Coronary artery (tissue), 2 donors: Measurements from ENCODE around the gene POGLUT2.

Experiments
- DNase-seq: peaks from one replicate; pipeline ENCODE4 v3.0.0-alpha.2; 2017; ENCODE audit warnings: low spot score
- H3K27ac ChIP-seq, 2 donors: fragments of 200-600 bp; sonication (generic); one replicate each; pipeline ENCODE4 v1.5.1; 2016 to 2019
- H3K4me3 ChIP-seq: fragments of 200-600 bp; sonication (generic); 2 replicates; pipeline ENCODE4 v1.5.1; 2016; ENCODE audit warnings: mild to moderate bottlenecking, moderate library complexity
- TF ChIP-seq, protein P1 (sequence below): fragments of 200-600 bp; sonication (generic); IDR thresholded peaks from one replicate; pipeline ENCODE4 v1.5.1; 2019; ENCODE audit warnings: antibody characterized with exemption

POGLUT2 gene

GRCh38 chr13:102805680-102806079 is 6.9 kb upstream of the POGLUT2 start:
- TF ChIP-seq, protein P1, sequence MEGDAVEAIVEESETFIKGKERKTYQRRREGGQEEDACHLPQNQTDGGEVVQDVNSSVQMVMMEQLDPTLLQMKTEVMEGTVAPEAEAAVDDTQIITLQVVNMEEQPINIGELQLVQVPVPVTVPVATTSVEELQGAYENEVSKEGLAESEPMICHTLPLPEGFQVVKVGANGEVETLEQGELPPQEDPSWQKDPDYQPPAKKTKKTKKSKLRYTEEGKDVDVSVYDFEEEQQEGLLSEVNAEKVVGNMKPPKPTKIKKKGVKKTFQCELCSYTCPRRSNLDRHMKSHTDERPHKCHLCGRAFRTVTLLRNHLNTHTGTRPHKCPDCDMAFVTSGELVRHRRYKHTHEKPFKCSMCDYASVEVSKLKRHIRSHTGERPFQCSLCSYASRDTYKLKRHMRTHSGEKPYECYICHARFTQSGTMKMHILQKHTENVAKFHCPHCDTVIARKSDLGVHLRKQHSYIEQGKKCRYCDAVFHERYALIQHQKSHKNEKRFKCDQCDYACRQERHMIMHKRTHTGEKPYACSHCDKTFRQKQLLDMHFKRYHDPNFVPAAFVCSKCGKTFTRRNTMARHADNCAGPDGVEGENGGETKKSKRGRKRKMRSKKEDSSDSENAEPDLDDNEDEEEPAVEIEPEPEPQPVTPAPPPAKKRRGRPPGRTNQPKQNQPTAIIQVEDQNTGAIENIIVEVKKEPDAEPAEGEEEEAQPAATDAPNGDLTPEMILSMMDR, result no peak

GRCh38 chr13:102800145-102801041 is 1.6 kb upstream of the POGLUT2 start:
- TF ChIP-seq, protein P1, result peak; percentile 69
- DNase-seq, result peak; percentile 85
- peak overlapping the region; percentile 48 to 88 for H3K27ac ChIP-seq
- peak overlapping the region; percentile 85 for H3K4me3 ChIP-seq

More at GRCh38 chr13:102805680-102806079, 6.9 kb upstream of the POGLUT2 start:
- DNase-seq, result no peak
- Histone ChIP-seq H3K4me3 (no peak overlapping the region), H3K27ac (no peak overlapping the region)

GRCh38 chr13:102799426-102800144 is 809 bp upstream of the POGLUT2 start:
- DNase-seq, result peak; percentile 80
- TF ChIP-seq, protein P1, result no peak
- peak overlapping the region; percentile 48 to 88 for H3K27ac ChIP-seq
- peak overlapping the region; percentile 85 for H3K4me3 ChIP-seq

- H3K4me3 ChIP-seq, result no peak overlapping the region
- TF ChIP-seq, protein P1, result no peak
- DNase-seq, result no peak
- H3K27ac ChIP-seq, result no peak overlapping the region
Measured at GRCh38 chr13:102793611-102794355, 5.0 kb downstream of the POGLUT2 start.

DNA sequence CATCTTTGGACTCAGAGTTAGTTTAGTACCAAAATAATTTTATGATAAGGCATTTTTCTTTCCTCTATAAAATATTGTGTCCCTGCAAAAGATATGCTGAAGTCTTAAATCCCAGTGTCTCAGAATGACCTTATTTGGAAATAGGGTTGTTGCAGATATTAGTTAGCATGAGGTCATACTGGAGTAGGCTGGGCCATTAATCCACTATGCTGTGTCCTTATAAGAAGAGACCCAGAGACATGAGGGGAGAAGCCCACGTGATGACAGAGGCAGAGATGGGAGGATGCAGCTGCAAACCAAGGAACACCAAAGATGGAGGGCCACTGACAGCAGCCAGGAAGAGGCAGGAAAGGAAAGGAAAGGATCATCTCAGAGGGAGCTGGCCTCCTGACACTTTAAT is 6.4 kb downstream of the POGLUT2 start:
- DNase-seq, result no peak
- TF ChIP-seq, protein P1, result no peak

DNA sequence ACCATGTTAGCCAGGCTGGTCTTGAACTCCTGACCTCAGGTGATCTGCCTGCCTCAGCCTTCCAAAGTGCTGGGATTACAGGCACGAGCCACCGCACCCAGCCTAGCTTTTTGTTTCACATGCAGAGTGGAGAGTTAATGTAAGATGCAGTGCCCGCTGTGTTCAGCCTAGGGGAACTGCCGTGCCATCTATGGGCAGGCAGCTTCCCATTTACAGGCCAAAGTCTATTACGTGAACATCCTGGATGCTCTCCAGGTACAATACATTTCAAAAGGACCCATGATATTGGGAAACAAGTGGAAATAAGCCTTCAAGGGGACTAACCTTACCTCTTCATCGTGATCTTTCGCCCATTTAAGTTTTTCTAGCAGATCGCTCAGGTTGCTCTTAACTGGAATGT is 10.1 kb downstream of the POGLUT2 start:
- no peak overlapping the region for H3K4me3 ChIP-seq
- no peak overlapping the region for H3K27ac ChIP-seq
- DNase-seq, result no peak
- TF ChIP-seq, protein P1, result no peak

More for the DNA sequence above, 6.4 kb downstream of the POGLUT2 start:
- no peak overlapping the region for H3K4me3 ChIP-seq
- H3K27ac ChIP-seq, result no peak overlapping the region
